Amniotic stem cell (primary cell): ENCODE results near the gene GABRB2.

Source experiments
- DNase-seq: peaks from one replicate; lab custom pipeline; 2025; lab: John Stamatoyannopoulos, UW

GABRB2 gene

DNA sequence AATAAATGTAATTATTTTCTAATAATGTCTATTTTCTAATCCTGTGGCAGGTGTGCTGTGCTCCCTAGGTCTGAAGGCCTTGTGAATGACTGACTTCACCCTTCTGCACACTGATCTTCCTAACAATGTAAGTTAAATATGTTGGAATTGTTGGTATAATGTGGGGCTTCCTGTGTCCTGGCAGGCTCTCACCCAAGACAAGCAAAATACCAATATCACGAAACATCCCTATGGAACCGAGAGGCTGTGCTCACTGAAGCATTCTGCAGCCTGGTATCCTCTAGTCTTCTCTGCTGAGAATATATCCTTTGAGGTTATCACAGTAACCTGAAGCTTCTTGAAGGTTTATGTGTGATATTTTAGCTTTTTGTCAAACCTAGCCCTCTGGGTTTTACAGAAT, 159.4 kb downstream of the GABRB2 start:
- no peak for DNase-seq

DNA sequence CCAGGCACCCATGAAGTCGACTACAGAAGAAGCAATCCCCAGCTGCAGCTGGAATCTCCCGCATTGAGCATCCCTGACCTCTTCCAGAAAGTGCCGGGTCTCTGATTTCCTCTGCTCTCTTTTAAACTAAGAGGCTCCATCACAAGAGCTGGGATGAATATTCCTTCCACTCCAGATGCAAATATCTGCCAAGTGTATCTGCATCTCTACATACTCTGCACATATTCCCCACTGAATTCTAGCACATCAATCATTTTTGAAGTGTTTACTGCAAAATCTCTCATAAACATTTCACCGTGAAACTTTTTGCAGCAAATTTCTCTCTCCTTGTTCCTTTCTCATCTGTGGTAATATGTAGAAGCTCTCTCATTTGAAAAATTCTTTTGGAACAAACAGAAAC, 161.5 kb downstream of the GABRB2 start:
- DNase-seq = no peak

DNA sequence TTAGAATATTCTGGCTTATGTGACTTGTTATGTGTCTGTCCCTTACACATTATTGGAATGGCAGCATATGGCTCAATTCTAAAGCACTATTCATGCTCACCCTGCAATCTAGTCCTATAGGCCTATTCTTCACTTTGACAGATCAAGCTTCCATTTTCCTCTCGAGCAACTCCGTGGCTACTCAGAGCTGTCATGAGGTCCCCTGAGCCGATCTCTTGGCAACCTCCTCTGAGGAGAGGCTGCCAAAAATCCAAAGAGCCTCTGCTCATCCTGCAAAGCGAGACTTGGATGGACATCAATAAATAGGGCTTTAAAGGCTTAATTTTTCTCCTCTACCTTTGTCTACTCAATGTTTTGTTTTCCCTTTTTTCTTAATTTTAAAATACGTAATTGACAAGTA, 163.8 kb downstream of the GABRB2 start:
- no peak for DNase-seq

DNA sequence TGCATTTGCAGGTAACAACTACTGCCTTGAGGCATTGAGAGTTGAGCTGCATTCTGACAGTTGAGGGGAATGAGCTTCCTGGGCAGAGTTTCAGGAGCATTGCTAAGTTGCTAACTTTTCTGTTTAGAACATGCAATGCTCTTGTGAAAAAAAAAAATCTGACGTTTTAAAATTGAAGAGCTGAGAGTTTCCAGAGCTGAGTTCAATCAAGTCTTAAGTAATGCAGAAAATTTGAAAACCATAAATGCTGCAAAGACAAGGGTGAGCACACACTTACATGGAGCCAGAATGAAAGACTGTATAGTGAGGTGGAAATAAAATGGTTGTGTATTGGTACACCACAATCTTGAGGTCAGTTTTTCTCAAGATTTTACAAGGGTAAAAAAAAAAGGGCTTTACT, 166.0 kb downstream of the GABRB2 start:
- no peak for DNase-seq

DNA sequence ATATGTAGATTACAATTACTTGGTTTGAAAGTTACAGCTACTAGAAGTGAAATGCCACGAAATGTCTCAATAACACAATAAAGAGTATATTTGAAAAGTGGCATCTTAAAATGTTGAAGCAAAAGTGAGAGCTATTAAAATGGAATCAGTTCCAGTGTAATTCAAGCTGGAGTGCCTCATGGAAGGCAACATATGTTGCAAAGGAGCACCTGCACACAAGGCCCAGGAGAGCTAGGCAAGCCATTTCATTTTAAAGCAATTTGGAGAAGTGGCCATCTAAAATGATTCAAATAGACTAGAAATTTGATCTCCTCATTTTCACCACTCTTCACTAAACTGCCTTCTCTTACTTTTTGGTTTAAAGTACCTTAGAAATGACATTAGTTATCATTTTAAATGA, 167.8 kb downstream of the GABRB2 start:
- no peak for DNase-seq

DNA sequence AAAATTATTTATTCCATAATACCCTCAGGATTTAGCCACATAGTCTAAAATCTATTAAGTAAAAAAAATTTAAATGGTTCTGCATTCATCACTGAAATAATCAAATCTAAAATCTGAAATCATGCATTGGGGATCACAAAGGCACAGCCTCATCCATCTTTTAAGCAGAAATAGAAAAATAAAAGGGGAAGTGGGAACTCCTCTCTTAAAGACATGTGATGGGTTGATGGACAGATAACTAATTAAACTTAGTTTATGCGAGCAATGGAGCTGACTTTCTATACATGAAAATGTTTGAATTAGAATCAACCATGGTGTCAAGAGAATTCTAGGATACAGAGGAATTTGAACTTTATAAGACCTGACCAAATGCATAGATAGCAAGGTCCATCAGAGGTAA, 170.5 kb downstream of the GABRB2 start:
- DNase-seq = no peak

DNA sequence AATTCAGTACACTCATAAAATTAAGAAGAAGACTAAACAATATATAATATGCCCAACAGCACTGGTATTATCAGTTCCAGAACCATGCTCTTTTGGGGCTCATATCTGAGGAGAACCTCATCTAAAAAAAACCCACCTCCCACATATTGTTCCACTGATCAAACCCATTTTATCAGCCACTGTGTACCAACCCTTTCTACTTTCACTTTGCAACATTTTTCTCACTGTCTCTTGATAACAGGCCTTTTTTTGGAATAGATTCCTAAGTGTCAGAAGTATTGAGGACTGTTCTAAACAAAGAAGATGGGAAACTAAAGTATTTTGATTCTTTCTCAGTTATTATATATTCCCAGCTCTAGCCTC, 173.2 kb downstream of the GABRB2 start:
- DNase-seq = no peak

DNA sequence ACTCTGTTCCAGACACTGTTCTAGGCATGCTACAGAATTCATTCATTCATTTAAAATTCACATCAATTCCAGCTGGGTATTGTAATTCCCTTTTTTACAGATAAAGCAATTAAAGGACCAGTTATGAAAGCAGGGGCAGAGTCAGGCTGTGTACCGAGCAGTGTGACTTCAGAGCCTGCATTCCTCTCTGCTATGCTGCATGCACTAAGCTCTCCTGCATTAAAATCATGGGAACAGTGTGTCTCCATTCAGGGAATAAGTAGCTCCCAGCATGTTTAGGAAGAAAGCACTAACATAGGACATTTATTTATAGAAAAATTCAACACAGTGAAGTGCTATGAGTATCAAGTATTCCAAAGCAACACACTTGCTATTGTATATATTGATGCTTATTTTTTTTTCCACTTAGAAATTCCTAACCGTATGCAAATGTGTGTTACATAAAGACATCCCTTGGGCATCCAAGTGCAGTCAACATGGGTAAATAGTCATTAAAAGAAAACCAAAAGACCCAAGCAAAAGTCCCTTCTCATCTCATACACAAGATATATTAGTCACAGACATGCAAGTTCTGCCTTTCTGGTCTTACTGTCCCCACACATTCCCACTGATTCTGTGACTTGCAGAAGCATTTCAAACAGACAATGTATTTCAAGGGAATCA, 173.7 kb downstream of the GABRB2 start:
- no peak for DNase-seq

DNA sequence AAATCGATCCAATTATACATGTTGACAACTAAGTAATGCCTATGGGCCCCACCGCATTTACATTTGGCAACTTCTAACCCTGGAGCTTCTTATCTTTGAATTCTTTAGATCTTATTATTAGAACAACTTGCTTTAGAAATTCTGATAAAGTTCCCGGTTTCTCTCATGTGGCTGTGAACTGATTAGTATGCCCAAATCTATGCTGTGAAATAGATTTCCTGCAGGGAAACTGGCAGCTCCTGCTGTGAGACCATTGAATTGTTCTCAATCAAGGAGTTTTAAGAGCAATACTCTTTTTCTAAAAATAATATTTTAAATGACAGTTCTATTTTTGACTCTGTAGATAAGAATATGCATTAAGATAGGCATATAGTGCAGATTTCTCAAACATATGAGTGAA, 177.5 kb downstream of the GABRB2 start:
- DNase-seq = no peak

DNA sequence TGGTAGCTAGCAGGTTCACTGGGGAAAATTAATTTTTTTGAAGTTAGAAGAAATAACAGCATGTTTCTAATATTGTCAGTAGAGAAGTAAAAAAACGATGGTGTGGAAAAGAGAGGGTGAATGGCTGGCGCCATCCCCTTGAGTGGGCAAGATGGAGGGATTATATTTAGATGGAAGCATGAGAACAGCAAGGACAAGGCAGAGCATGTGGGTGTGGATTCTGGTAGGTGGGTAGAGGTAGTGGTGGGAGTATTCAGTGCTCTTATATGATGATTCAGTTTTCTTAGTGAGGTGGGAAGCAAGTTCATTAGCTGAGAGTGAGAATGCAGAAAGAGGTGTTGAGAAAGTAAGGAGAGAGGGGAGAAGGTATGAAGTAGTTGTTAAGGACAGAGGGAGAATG, 188.1 kb downstream of the GABRB2 start:
- DNase-seq = no peak

DNA sequence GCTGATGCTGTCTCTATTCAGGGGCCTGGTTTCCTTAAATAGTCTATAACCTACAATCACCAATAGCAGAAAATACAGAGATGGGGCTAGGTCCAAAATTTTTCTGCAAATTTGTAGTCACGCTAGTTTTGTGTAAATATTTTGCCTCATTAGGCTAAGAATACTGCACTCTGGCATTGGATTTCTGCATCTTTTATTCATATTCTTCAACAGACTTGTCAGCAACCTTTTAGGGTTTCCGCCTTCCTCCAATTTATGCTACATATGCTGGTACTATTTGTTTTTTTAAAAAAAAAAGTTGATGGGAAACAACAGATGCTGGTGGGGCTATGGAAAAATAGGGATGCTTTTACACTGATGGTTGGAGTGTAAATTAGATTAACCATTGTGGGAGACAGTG, 202.3 kb downstream of the GABRB2 start:
- DNase-seq = no peak

DNA sequence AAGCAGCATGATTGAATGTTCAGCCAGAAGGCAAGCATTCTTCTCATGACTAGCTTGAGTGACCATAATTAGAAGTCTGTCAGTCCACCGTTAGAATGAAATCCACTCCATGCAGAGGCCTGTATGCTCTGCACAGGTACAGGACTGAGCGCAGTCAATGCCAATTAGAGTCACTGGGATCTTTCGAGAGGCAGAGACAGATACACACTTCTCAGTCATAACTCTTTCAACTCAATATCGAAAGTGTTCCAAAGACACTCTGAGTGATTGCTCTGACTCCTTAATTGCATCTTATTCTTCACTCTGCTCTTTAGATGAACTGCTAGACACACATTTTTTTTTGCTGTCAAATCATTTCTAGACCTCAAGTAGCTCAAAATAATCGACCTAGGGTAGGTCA, 203.6 kb downstream of the GABRB2 start:
- DNase-seq = no peak

DNA sequence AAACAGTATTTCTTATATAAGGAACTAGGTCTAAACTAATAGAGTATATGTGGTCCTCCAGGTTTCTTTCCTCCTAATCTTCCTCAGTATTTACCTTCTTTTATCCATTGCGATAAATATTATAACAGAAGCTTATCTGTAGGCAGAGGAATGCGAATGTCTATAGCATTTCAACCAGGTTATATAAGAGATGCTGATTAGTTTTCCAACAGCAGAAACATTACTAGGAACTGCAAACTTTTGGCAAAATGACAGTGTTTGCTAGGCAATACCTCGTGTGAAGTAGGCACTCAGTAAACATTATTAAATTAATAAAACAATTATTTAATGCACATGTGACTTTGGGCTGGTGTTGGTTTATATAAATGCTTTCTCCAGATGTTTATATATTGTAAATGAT, 206.5 kb downstream of the GABRB2 start:
- no peak for DNase-seq

DNA sequence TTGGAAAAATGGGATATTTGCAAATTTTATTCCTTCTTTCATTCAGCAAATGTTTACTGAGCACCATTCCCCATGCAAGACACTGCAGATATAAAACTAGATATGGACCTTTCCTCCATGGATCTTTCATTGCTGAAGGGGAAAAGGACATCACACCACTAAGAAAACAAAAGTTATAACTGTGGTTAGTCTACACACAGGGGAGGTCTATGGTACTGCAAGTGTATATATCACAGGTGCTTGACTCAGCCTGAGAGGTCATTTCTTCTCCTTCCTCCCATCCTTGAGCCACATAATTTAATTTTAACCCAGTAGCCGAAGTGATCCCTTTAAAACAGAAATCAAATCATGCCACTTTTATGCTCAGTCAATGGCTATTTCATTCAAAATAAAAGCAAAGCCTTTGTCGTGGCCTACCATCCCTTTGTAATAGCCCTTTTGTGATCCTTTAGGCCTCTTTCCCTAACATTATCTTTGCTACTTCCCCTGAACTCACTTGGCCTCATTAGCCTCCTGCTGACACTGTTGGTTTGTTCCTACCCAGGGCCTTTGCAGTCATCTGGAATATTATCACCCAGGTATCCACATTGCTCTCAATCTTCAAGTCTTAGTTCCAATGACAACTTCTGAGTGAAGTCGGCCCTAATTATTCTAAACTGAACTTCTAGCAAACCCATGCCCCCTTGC, 213.2 kb downstream of the GABRB2 start:
- DNase-seq = no peak

DNA sequence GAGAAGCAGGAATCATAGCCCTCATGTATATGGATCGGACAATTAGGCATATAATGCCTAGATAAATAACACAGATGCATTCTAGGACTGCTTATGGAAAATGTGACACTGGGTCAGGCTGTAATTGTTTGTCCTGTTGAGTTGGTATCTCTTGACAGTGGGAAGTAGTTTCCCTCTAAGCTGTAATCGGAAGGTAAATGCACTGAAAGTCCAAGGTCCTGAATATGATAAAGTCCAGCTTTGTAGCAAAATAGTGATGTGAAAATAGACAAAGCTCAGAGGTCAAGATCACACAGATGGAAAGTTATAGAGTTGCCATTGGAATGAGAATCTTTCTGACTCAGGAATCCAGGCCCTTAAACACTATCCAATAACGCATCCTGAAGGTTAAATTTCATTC, 214.2 kb downstream of the GABRB2 start:
- DNase-seq = no peak

DNA sequence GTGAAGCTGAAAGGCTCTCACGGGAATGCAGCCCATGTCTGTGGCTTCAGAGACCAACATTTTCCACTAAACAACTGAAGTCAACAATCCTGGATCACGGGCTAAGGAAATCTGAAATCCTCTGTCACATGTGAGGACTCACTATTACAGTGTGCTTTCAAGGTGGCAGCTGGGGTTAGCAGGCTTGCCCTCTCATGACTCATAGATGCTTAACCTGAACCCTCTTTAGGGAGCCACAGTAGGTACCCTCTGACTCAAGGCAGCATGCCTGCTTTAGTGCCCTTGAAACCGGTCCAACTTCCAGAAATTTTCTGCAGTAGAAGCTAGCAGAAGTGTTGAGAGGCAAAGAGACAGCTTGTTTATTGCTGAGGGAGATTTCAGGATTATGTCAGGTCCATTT, 232.5 kb downstream of the GABRB2 start:
- DNase-seq = no peak

DNA sequence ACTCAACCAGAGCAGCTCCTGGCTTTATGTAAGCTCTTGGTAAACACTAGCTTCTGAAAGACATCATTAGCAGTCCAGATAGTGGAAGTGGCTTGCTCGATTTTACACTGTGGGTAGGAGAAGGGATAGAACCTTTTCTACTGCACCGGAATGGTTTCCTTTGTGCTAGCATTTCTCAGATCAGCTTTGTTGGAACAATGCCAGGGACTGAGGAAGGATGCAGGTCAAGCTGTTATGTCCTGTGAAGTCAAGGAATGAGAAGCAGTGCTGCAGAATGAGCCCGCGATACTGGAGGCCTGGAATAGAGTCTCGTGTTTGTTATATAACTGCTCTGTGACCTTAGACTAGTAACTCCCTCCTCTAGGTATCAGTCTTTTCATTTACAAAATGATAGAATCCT, 233.6 kb downstream of the GABRB2 start:
- no peak for DNase-seq

DNA sequence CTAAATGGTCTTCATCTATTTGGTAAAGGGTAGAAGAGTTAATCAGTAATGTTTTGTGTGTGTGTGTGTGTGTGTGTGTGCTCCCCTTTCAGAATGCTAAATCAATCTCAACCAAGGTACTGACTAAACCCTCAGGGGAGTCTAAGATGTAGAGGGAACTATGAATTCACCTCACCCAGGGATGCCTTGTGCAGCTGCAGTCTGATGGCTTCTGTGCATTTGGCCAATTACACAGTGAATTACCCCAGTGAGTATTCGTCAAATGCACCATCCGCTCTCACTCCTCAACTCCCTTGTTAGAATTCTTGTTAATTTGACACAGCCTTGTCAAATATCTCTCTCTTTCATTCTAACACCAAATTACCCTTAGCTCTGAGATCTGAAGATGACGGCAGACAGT, 234.6 kb downstream of the GABRB2 start:
- DNase-seq = no peak

DNA sequence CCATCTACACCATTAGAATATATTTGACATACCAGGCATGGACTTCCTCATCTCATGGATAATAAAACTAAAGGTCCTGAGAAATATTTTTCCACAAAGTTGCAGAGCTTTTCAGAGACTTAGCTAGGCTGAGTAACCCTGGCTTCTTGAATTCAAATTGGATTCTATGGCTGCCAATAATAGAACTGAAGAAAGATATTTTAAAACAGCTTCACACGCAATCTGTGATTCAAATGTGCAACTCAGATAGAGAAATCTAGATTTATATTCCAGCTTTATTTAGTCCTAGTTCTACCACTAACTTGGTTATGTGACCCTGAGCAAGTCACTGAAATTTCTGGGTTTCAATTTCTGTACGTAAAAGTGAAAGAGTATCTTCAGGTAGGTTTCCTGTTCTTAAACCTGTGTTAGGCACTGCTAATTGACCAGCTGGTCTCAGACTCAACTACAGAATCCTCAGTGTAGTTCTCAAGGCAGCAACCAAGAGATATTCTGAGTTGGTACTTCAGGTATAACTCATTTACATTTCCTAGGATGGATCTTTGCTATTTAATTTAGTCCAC, 235.3 kb downstream of the GABRB2 start:
- DNase-seq = no peak

DNA sequence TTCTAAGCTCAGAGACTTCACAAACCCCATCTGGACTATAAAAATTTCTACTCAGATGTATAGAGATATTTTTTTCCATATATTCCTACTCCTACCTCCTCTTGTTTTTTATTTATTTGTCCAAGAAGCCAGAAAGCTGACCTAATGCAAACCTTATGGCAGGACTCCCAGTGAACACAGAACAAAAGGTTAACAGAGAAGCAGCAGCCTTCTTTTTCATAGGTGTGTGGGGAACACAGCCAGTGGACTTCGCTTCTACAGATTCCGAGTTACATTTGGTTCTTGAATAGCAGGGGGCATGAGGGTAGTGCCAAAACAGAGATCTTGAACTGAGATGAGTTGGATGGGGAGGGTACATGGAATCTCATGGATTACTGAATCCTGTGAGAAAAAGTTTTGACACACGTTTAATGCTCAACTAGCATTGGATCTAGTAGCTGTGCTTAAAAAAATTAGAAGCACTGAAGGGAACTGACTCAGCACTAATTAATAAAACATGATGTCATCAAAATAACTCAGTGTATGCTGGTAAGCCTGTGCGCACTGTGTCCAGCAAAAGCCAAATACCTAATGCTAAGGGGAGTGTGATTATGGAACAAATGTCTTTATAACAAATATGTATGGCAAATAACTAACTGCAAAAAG, 240.1 kb downstream of the GABRB2 start:
- DNase-seq = no peak

DNA sequence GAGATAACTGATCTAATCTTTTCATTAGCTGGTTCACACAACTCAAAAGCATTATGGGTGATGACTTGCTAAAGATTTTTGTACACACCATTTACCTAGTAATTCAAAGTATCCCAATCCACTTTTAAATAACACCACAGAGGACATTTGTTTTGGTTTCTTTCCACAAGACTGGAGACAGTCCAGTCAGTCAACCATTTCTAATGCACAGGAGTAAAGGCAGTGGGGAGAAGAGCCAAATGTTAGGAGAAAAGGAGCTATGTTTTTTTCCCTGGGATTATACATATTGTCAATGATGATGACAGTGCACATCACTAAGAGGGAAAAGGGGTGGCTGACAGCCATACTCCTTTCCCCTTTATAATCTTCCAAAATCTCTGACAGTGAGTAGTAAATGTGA, 240.9 kb downstream of the GABRB2 start:
- no peak for DNase-seq

DNA sequence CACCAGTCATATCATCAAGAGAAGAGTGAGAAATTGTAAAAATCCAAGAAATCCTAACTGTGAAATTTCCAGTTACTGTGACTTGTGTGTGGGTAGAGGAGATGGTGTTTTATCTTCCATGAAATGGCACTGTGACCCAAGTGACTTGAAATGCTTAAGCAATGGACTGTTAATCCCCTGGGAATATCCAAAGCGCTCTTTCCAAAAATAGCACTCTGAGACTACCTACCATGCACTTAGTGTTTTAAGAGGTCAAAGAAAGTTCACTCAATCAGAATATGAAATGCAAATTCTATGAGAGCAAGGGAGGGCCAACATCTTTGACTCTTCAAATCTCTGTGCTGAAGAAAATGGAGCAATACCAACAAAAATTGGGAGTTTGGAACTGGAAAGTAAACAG, 244.0 kb downstream of the GABRB2 start:
- no peak for DNase-seq

DNA sequence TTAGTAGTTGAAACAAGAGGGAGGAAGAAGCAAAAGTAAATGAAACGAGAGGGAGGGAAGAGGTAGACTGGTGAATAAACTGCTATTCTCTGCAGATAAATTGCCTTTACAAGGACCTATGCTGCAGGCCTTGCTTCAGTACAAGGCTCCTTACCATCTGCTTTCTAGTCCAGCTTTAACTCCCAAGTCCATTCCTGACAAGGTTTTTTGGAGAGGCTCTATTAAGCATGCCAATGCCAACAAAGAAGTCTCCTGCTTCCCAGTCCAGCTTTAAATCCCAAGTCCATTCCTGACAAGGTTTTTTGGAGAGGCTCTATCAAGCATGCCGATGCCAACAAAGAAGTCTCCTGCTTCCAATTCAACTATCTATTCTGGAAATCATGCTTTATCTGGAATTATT, 244.9 kb downstream of the GABRB2 start:
- DNase-seq = no peak
